ENCODE data around the gene TMEM185A.
"Not testable (repeated sequence)": the region's sequence is repeated elsewhere in the genome, so short reads cannot be mapped to it uniquely, and the experiment has no call there.

GRCh38 chrX:149660613-149661012 lies 29.0 kb upstream of the TMEM185A start:
- TF ChIP-seq, protein P1, sequence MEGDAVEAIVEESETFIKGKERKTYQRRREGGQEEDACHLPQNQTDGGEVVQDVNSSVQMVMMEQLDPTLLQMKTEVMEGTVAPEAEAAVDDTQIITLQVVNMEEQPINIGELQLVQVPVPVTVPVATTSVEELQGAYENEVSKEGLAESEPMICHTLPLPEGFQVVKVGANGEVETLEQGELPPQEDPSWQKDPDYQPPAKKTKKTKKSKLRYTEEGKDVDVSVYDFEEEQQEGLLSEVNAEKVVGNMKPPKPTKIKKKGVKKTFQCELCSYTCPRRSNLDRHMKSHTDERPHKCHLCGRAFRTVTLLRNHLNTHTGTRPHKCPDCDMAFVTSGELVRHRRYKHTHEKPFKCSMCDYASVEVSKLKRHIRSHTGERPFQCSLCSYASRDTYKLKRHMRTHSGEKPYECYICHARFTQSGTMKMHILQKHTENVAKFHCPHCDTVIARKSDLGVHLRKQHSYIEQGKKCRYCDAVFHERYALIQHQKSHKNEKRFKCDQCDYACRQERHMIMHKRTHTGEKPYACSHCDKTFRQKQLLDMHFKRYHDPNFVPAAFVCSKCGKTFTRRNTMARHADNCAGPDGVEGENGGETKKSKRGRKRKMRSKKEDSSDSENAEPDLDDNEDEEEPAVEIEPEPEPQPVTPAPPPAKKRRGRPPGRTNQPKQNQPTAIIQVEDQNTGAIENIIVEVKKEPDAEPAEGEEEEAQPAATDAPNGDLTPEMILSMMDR (IDR thresholded peaks at IDR 0.05): not testable (repeated sequence)
- not testable (repeated sequence) for TF ChIP-seq POLR2A (IDR thresholded peaks at IDR 0.05)
